Colonic mucosa (tissue), 4 donors: ENCODE data around the gene PIKFYVE. TPM values are rescaled to one million over a fixed set of nuclear protein-coding genes. Genes with fewer than 3 reads are reported as not detected.

Experiments used
- DNase-seq: peaks from one replicate; pipeline ENCODE4 v3.0.0-alpha.2; 2020
- H3K27ac ChIP-seq: fragments of 200-600 bp; one replicate; pipeline ENCODE4 v1.8.0; 2021
- H3K27me3 ChIP-seq: fragments of 200-600 bp; one replicate; pipeline ENCODE4 v1.8.0; 2021
- H3K36me3 ChIP-seq: fragments of 200-600 bp; one replicate; pipeline ENCODE4 v1.8.0; 2021
- H3K4me1 ChIP-seq: fragments of 200-600 bp; one replicate; pipeline ENCODE4 v1.8.0; 2021; ENCODE audit warnings: mild to moderate bottlenecking
- H3K4me3 ChIP-seq: fragments of 200-600 bp; one replicate; pipeline ENCODE4 v1.8.0; 2021
- H3K9ac ChIP-seq, 2 donors: one replicate each; pipeline ENCODE4 v1.7.0; 2013; ENCODE audit warnings: control low read depth in 2 of 2, low read depth in 2 of 2, low read length in 2 of 2
- H3K9me3 ChIP-seq: fragments of 200-600 bp; one replicate; pipeline ENCODE4 v1.8.0; 2021
- CTCF ChIP-seq: fragments of 200-600 bp; IDR thresholded peaks from one replicate; pipeline ENCODE4 v1.8.0; 2022; ENCODE audit warnings: antibody characterized with exemption, mild to moderate bottlenecking
- intact Hi-C: fragments of 100-400 bp; cut with DNase I; formaldehyde crosslinking; loops from one replicate; pipeline ENCODE4 v1.14.1; 2022
- total RNA-seq, 2 donors: library from RNA; stranded (reverse); fragmentation: NEBNext Ultra II Directional in 1 of 2; extraction: Animal tissue kit (Norgen Biotek cat#: 25700) in 1 of 2; gene quantifications; one replicate each; pipeline ENCODE4 v1.2.1, GENCODE V29; 2021
- donor health status: healthy.
- donor health status: DM: no; HTN: no; CAD: no.
- donor health status: DM: no; HTN: no; CAD: no.

PIKFYVE gene
- total RNA-seq, 2 donors from 2014 or later = 14.6 to 18.2 TPM

- DNase-seq = no peak
- Histone ChIP-seq H3K9ac (no peak overlapping the region), H3K4me1 (no peaks in the 10 kb centered on the region), H3K4me3 (no peak overlapping the region), H3K9me3 (no peaks in the 10 kb centered on the region), H3K27me3 (no peaks in the 10 kb centered on the region), H3K27ac (no peak overlapping the region), H3K36me3 (peaks cover 5% of the 10 kb centered on the region)
- TF ChIP-seq CTCF = no peak
- intact Hi-C loops = no loop called here
Observed at GRCh38 chr2:208356846-208357574, 91.0 kb downstream of the PIKFYVE start.

GRCh38 chr2:208358758-208359631 is 92.9 kb downstream of the PIKFYVE start:
- intact Hi-C loops = no loop called here
- Histone ChIP-seq H3K36me3 (peaks cover 5% of the 10 kb centered on the region), H3K4me1 (no peaks in the 10 kb centered on the region), H3K27me3 (no peaks in the 10 kb centered on the region), H3K9ac (no peak overlapping the region), H3K4me3 (no peak overlapping the region), H3K27ac (no peak overlapping the region), H3K9me3 (no peaks in the 10 kb centered on the region)
- no peak for DNase-seq
- TF ChIP-seq CTCF = no peak

- H3K9ac ChIP-seq = no peak overlapping the region
- no peak overlapping the region for H3K27ac ChIP-seq
- no peak overlapping the region for H3K4me3 ChIP-seq
- no peak for DNase-seq
- H3K4me1 ChIP-seq = no peaks in the 10 kb centered on the region
- no peak for TF ChIP-seq CTCF
- peaks cover 4% of the 10 kb centered on the region for H3K36me3 ChIP-seq
- intact Hi-C loops = no loop called here
- H3K27me3 ChIP-seq = no peaks in the 10 kb centered on the region
- H3K9me3 ChIP-seq = no peaks in the 10 kb centered on the region
Observed at GRCh38 chr2:208359632-208359986, 93.6 kb downstream of the PIKFYVE start.

- H3K36me3 ChIP-seq = no peaks in the 10 kb centered on the region
- intact Hi-C loops = no loop called here
- no peak overlapping the region for H3K27ac ChIP-seq
- no peak overlapping the region for H3K9ac ChIP-seq
- no peak overlapping the region for H3K4me3 ChIP-seq
- no peak for DNase-seq
- TF ChIP-seq CTCF = no peak
- H3K9me3 ChIP-seq = no peaks in the 10 kb centered on the region
- no peaks in the 10 kb centered on the region for H3K27me3 ChIP-seq
- no peaks in the 10 kb centered on the region for H3K4me1 ChIP-seq
Observed at GRCh38 chr2:208360259-208361076, 94.4 kb downstream of the PIKFYVE start.

- intact Hi-C loops = no loop called here
- Histone ChIP-seq H3K27me3 (no peaks in the 10 kb centered on the region), H3K4me1 (no peaks in the 10 kb centered on the region), H3K9ac (no peak overlapping the region), H3K36me3 (no peaks in the 10 kb centered on the region), H3K9me3 (no peaks in the 10 kb centered on the region), H3K27ac (no peak overlapping the region), H3K4me3 (no peak overlapping the region)
- no peak for TF ChIP-seq CTCF
- no peak for DNase-seq
Observed at GRCh38 chr2:208361077-208361441, 95.0 kb downstream of the PIKFYVE start.
